HG02981 (cell line): ENCODE measurements around the gene MAN1C1.
"Not testable (repeated sequence)": the region's sequence is repeated elsewhere in the genome, so short reads cannot be mapped to it uniquely, and the experiment has no call there.

Source experiments
- ATAC-seq: cut with Tn5 transposase; IDR thresholded peaks from one replicate; pipeline ENCODE4 v1.9.1; 2021; ENCODE audit warnings: mild to moderate bottlenecking, moderate library complexity; ENCODE audit not compliant: unreplicated experiment

The MAN1C1 gene

DNA sequence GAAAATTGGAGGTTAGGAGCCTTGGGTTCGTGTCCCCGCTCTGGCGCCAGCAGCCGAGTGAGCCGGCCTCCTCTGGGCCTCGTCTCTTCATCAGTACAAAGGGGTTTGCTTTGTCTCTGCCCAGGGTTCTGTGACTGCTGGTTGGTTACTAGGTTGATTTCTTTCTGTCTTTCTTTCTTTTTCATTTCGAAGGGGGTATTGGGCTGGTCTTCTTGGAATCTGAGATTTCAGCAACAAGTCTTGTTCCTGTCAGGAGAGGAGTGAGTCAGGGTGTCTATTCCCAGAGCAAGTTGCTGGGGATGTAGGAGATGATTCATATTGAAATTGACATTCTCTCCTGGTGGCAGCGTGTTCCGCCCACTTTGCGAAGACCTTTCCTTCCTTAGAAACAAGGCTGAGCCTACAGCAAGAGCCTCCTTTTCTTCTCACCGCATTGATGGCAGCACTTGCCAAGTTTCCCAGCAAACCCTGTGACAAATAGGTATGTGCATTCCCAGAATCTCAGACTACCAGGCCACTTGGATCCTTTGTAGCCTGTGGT lies 79.2 kb downstream of the MAN1C1 start:
- no peak for ATAC-seq

DNA sequence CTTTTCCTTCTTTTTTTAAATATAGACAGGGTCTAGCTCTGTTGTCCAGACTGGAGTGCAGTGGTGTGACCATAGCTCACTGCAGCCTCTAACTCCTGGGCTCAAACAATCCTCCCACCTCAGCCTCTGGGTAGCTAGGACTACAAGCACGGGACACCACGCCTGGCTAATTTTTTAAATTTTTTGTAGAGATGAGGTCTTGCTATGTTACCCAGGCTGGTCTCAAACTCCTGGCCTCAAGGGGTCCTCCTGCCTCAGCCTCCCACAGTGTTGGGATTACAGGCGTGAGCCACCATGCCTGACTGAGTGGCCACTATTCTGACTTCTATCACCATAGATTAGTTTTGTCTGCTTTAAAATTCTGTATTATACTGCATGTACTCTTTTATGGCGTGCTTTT lies 80.1 kb downstream of the MAN1C1 start:
- ATAC-seq: not testable (repeated sequence)

DNA sequence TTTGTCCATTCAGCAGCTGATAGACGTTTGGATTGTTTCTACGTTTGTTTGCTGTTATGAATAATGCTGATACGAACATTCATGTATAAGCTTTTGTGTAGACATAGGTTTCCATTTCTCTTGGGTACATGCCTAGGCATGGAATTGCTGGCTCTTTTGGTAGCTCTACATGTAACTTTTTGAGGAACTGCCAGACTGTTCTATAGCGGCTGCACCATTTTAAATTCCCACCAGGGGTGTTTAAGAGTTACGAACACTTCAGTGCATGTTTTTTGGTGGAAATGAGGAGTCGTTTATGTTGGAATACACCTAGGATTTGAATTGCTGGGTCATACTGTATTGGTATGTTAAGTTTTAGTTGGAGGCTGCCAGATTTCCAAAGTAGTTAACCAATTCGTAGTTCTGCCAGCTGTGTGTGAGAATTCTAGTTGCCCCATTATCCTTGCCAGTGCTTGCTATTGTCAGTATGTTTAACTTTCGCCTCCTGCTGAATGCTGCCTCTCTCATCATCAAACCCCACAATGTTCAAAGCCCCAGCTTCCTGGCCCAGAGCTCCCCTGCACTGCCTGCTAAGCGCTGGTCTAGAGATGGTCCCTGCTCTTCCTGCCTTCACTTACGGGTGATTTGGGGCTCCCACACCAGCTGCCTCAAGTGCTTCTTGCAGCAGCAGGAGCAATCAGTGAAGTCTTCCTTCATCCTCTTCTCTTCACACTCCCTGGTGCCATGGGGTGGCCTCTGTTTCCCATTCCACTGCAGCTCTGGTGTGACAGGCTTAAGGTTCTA lies 81.0 kb downstream of the MAN1C1 start:
- no peak for ATAC-seq

DNA sequence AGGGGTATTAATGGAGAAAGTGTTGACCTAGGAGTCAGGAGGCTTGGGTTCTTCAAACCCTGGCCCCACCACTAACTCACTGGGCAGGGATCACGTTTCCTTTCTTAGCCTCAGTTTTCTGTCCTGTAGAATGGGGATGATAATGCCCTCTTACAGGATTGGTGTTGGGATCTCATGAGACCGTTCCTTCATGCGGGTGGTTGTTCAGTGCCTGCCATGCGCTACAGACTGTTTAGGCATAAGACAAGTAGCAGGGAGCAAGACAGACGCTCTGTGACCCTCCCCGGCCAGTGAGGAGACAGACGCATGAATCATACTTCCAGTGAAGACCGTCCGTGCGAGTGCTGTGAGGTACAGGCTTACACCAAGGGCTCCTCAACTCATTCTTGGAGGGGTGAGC lies 81.7 kb downstream of the MAN1C1 start:
- no peak for ATAC-seq

GRCh38 chr1:25699059-25699458 lies 82.5 kb downstream of the MAN1C1 start:
- ATAC-seq: not testable (repeated sequence)

DNA sequence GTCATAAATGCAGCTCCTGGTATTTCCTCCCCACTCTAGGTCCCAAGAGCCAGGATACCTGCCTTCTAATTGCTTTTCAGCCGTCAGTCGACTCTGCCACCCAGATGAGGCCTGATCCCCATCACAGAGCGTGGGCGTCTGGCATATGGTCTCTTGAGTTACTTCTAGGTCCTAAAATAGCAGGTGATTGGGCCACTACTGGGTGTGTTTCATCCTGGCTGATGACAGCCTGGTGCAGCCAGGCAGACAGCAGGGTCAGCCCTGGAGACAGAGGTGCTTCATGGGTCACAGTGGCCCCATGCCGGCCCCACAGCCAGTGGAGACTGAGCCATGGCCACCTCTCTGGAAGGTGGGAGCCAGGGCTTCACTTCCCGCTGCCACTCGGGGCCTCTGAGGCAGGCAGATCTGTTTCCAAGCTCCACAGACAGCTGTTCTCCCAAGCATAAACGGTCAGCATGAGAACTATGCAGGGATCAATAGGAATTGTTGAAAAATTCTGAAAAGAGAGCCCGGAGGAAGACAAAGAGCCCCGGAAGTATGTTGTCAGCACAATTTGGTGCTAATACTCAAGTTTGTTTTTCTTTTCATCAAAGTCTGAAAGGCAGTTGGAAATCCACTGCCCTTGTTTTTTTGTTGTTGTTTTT lies 83.0 kb downstream of the MAN1C1 start:
- no peak for ATAC-seq

GRCh38 chr1:25700144-25700523 lies 83.5 kb downstream of the MAN1C1 start:
- ATAC-seq: no peak

- ATAC-seq: no peak
Measured at GRCh38 chr1:25700626-25701025, 84.0 kb downstream of the MAN1C1 start.

- no peak for ATAC-seq
Measured at GRCh38 chr1:25701030-25701785, 84.6 kb downstream of the MAN1C1 start.

DNA sequence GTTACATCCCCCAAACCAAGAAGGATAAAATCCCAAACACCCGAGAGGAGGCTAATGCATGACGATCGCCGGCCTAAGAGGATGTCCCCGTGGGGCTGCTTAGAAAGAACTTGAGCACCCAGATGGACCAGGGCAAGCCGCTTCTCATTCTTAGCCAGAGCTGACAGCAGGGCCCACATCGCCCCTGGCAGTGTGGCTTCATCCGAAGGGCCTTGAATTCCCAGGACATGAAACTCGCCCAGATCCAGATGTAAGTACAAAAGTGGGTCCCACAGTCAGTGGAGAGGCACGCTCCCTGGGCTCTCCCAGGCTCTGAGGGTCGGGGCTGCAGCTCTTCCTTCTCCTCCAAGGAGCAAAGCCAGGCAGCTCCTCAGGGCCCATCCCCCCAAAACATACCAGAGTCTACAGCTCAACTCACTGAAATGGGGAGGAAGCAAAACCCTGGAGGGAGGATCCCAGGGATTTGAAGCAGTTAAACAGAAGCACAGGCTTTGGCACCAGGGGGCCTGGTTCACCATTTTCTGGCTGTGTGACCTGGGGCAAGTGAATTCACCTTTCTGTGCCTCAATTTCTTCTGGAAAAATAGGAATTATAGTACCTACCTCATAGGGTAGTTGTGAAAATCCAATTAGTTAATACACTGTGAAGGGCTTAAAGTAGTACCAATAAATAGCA lies 85.6 kb downstream of the MAN1C1 start:
- ATAC-seq: no peak

DNA sequence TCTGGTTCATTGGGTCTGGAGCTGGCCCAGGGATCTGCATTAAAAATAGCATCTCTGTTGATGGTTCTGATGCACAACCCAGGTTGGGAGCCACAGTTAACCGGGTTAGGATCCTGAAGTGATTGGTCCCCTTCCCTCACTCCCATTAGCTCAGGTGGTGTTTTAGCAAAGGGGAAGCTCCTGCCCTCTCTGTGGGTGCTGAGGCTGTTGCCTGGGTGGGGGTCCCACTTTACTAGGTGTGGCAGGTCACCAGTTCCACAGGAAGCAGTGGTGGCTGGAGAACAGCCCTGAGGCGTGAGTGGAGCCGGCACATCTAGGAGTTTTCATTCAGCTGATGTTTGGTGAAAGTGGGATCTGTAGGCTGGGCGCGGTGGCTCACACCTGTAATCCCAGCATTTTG lies 86.5 kb downstream of the MAN1C1 start:
- ATAC-seq: no peak

GRCh38 chr1:25703671-25704266 lies 87.2 kb downstream of the MAN1C1 start:
- no peak for ATAC-seq

GRCh38 chr1:25704267-25704691 lies 87.7 kb downstream of the MAN1C1 start:
- ATAC-seq: no peak

- no peak for ATAC-seq
Measured at GRCh38 chr1:25705699-25706098, 89.1 kb downstream of the MAN1C1 start.

- ATAC-seq: no peak
Measured at GRCh38 chr1:25706146-25707089, 89.8 kb downstream of the MAN1C1 start.

- no peak for ATAC-seq
Measured at GRCh38 chr1:25707280-25708016, 90.9 kb downstream of the MAN1C1 start.

GRCh38 chr1:25710583-25711347 lies 94.2 kb downstream of the MAN1C1 start:
- ATAC-seq: no peak
